Panc1 (cell line): ENCODE results near the gene ZBTB4. TPM values are rescaled to one million over a fixed set of nuclear protein-coding genes. Genes with fewer than 3 reads are reported as not detected.
A peak's percentile ranks its signal among the peaks of the same experiment; 100 is the strongest.

Experiments
- ATAC-seq: fragments of 200-7000 bp; cut with Tn5 transposase; 2 replicates; pipeline ENCODE4 v1.9.1; 2020; ENCODE audit warnings: mild to moderate bottlenecking, moderate library complexity
- BruUV-seq: library from RNA; stranded (reverse); fragments of 400-500 nt; replicated peaks from 2 replicates; lab custom pipeline; 2021; lab: Mats Ljungman, UMichigan
- CTCF ChIA-PET: fragments of 300-600 bp; sonication (Branson Sonifier 250); formaldehyde crosslinking; loops from one replicate; lab custom pipeline; 2022; ENCODE audit warnings: antibody characterized with exemption; lab: Charles Lee
- POLR2A ChIA-PET: fragments of 300-600 bp; sonication (Branson Sonifier 250); formaldehyde crosslinking; loops from one replicate; lab custom pipeline; 2022; ENCODE audit warnings: antibody characterized with exemption; lab: Charles Lee
- DNase-seq: peaks from one replicate; pipeline ENCODE4 v3.0.0-alpha.2; 2010; ENCODE audit warnings: low read depth, low spot score
- H3K27ac ChIP-seq: 2 replicates; pipeline ENCODE4 v1.5.1; 2011; ENCODE audit warnings: mild to moderate bottlenecking, low read length, inconsistent platforms
- H3K27me3 ChIP-seq: fragments of 200-500 bp; sonication (Bioruptor generic); 2 replicates; pipeline ENCODE4 v1.6.0; 2014; ENCODE audit warnings: low read length, inconsistent platforms; ENCODE audit not compliant: control insufficient read depth, insufficient read depth
- H3K36me3 ChIP-seq: fragments of 200-500 bp; sonication (Bioruptor generic); 2 replicates; pipeline ENCODE4 v1.5.1; 2014; ENCODE audit warnings: inconsistent platforms, mild to moderate bottlenecking, low read length, moderate library complexity; ENCODE audit not compliant: control insufficient read depth, insufficient read depth
- H3K4me1 ChIP-seq: 2 replicates; pipeline ENCODE4 v1.5.1; 2011; ENCODE audit warnings: inconsistent platforms, mild to moderate bottlenecking, low read length, moderate library complexity; ENCODE audit not compliant: control insufficient read depth, insufficient read depth
- H3K4me3 ChIP-seq, 2 experiments: 2 replicates each; pipeline ENCODE4 v1.5.1; 2011 to 2012; ENCODE audit warnings: low read depth in 2 of 2, low read length in 2 of 2, mild to moderate bottlenecking in 2 of 2, inconsistent platforms in 1 of 2, moderate library complexity in 1 of 2
- H3K9me3 ChIP-seq: fragments of 200-500 bp; sonication (Bioruptor generic); 2 replicates; pipeline ENCODE4 v1.5.1; 2014; ENCODE audit warnings: low read depth, mild to moderate bottlenecking, inconsistent platforms, low read length, moderate library complexity; ENCODE audit not compliant: control insufficient read depth, insufficient read depth
- POLR2AphosphoS5 ChIP-seq: IDR thresholded peaks from 2 replicates; pipeline ENCODE4 v1.6.1; 2012; ENCODE audit warnings: mild to moderate bottlenecking, low read depth, low read length, moderate library complexity
- SIN3A ChIP-seq: IDR thresholded peaks from 2 replicates; pipeline ENCODE4 v1.6.1; 2012; ENCODE audit warnings: low read depth, mild to moderate bottlenecking, low read length, moderate library complexity, borderline replicate concordance; ENCODE audit not compliant: insufficient read depth
- TCF7L2 ChIP-seq: IDR thresholded peaks from 2 replicates; pipeline ENCODE4 v1.6.1; 2011; ENCODE audit warnings: mild to moderate bottlenecking, low read depth, low read length, inconsistent platforms
- in situ Hi-C: cut with HindIII; loops from 2 replicates; pipeline ENCODE4 v1.10.0; 2016; ENCODE audit warnings: low sequenced_read_pairs, low pct_unique_long_range_greater_than_20kb
- intact Hi-C: fragments of 100-400 bp; cut with micrococcal nuclease; formaldehyde crosslinking; loops from one replicate; pipeline ENCODE4 v1.10.0; 2022; ENCODE audit not compliant: unreplicated experiment
- total RNA-seq: library from RNA; stranded (reverse); gene quantifications from one replicate; pipeline ENCODE4 v1.2.1, GENCODE V29; 2021; ENCODE audit not compliant: unreplicated experiment
- TF ChIP-seq, protein P1 (sequence below): fragments of 450-650 bp; IDR thresholded peaks from 2 replicates; pipeline ENCODE4 v1.5.1; 2017; ENCODE audit warnings: mild to moderate bottlenecking
- TF ChIP-seq, protein P2 (sequence below), 2 experiments: IDR thresholded peaks; 2 replicates each; pipeline ENCODE4 v1.6.1; 2011 to 2012; ENCODE audit warnings: low read depth in 2 of 2, control low read depth in 1 of 2, low read length in 1 of 2, mild to moderate bottlenecking in 1 of 2, moderate library complexity in 1 of 2; ENCODE audit not compliant: insufficient read depth in 1 of 2

ZBTB4 gene
- total RNA-seq, 1 experiment from 2014 or later = 24.9 TPM

DNA sequence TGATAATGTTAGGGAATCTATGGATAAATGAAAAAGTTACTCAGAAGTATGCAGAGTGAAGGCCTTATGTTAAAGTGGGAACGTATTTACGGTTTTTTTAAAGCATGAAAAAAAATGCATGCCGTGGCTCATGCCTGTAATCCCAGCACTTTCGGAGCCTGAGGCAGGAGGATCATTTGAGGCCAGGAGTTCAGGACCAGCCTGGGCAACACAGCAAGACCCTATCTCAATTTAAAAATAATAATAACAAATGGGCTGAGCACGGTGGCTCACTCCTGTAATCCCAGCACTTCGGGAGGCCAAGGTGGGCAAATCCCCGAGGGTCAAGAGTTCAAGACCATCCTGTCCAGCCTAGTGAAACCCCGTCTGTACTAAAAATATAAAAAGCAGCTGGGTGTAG lies 10.7 kb upstream of the ZBTB4 start:
- Histone ChIP-seq H3K36me3 (no peaks in the 10 kb centered on the region; the same call in 1 of the 2 replicates), H3K9me3 (no peaks in the 10 kb centered on the region), H3K27me3 (no peaks in the 10 kb centered on the region), H3K4me3 (no peak overlapping the region), H3K4me1 (peaks cover 27% of the 10 kb centered on the region), H3K27ac (no peak overlapping the region)
- ChIA-PET CTCF (no interaction called here), POLR2A (no interaction called here)
- TF ChIP-seq SIN3A = no peak
- no peak for TF ChIP-seq POLR2AphosphoS5
- TF ChIP-seq, protein P1, sequence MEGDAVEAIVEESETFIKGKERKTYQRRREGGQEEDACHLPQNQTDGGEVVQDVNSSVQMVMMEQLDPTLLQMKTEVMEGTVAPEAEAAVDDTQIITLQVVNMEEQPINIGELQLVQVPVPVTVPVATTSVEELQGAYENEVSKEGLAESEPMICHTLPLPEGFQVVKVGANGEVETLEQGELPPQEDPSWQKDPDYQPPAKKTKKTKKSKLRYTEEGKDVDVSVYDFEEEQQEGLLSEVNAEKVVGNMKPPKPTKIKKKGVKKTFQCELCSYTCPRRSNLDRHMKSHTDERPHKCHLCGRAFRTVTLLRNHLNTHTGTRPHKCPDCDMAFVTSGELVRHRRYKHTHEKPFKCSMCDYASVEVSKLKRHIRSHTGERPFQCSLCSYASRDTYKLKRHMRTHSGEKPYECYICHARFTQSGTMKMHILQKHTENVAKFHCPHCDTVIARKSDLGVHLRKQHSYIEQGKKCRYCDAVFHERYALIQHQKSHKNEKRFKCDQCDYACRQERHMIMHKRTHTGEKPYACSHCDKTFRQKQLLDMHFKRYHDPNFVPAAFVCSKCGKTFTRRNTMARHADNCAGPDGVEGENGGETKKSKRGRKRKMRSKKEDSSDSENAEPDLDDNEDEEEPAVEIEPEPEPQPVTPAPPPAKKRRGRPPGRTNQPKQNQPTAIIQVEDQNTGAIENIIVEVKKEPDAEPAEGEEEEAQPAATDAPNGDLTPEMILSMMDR = no peak
- no peak for TF ChIP-seq TCF7L2
- TF ChIP-seq, protein P2, sequence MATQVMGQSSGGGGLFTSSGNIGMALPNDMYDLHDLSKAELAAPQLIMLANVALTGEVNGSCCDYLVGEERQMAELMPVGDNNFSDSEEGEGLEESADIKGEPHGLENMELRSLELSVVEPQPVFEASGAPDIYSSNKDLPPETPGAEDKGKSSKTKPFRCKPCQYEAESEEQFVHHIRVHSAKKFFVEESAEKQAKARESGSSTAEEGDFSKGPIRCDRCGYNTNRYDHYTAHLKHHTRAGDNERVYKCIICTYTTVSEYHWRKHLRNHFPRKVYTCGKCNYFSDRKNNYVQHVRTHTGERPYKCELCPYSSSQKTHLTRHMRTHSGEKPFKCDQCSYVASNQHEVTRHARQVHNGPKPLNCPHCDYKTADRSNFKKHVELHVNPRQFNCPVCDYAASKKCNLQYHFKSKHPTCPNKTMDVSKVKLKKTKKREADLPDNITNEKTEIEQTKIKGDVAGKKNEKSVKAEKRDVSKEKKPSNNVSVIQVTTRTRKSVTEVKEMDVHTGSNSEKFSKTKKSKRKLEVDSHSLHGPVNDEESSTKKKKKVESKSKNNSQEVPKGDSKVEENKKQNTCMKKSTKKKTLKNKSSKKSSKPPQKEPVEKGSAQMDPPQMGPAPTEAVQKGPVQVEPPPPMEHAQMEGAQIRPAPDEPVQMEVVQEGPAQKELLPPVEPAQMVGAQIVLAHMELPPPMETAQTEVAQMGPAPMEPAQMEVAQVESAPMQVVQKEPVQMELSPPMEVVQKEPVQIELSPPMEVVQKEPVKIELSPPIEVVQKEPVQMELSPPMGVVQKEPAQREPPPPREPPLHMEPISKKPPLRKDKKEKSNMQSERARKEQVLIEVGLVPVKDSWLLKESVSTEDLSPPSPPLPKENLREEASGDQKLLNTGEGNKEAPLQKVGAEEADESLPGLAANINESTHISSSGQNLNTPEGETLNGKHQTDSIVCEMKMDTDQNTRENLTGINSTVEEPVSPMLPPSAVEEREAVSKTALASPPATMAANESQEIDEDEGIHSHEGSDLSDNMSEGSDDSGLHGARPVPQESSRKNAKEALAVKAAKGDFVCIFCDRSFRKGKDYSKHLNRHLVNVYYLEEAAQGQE (IDR thresholded peaks at IDR 0.05; ENCODE audit: insufficient read depth in 1 of 2, low read depth in 2 of 2, low read length in 1 of 2) = no peak
- ATAC-seq = no peak
- DNase-seq = no peak
- no TSS peak for BruUV-seq
- intact Hi-C loops = no loop called here
- in situ Hi-C loops = no loop called here

DNA sequence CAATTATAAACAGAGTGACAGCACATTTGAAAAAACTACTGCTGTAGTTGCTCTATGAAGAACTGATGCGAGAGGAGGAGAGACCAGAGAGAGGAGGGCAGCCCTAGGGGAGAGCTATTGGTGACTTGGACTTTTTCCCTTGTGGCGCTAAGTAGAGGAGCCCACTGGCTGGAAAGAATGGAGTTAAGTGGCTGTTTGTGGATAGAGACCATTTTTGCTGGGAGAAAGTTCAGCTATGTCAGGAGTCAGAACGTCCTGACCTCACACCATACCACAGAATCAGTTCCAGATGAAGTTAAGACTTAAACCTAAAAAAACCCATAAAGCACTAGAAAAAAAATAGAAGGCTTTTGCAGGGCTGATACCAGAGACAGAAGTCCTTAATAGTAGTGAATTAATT lies 6.8 kb upstream of the ZBTB4 start:
- TF ChIP-seq, protein P2 (IDR thresholded peaks at IDR 0.05; ENCODE audit: insufficient read depth in 1 of 2, low read depth in 2 of 2, low read length in 1 of 2) = no peak
- TF ChIP-seq POLR2AphosphoS5 (no peak), SIN3A (no peak), TCF7L2 (no peak)
- TF ChIP-seq, protein P1 = no peak

More for the DNA sequence above, 6.8 kb upstream of the ZBTB4 start:
- H3K36me3 ChIP-seq = no peaks in the 10 kb centered on the region; the same call in 1 of the 2 replicates
- DNase-seq (no peak), ATAC-seq (no peak)
- intact Hi-C loops (no loop called here), in situ Hi-C loops (no loop called here)
- CTCF ChIA-PET = no interaction called here
- BruUV-seq = TSS peak; percentile 78
- peak overlapping the region; percentile 91 to 95 for H3K4me3 ChIP-seq
- peak overlapping the region; percentile 59 for H3K27ac ChIP-seq
- no peaks in the 10 kb centered on the region for H3K27me3 ChIP-seq
- peaks cover 30% of the 10 kb centered on the region for H3K4me1 ChIP-seq
- POLR2A ChIA-PET = no interaction called here
- no peaks in the 10 kb centered on the region for H3K9me3 ChIP-seq
